Hematopoietic multipotent progenitor cell treated with erythropoietin and hydrocortisone succinate and interleukin-3 and kit ligand, for 4 days (in vitro differentiated cells): ENCODE measurements around the gene ADAMTS17.

Experiments used
- DNase-seq: peaks from one replicate; pipeline ENCODE4 v3.0.0-alpha.2; 2015

The ADAMTS17 gene

GRCh38 chr15:100215843-100216169 is 126.0 kb downstream of the ADAMTS17 start:
- no peak for DNase-seq

DNA sequence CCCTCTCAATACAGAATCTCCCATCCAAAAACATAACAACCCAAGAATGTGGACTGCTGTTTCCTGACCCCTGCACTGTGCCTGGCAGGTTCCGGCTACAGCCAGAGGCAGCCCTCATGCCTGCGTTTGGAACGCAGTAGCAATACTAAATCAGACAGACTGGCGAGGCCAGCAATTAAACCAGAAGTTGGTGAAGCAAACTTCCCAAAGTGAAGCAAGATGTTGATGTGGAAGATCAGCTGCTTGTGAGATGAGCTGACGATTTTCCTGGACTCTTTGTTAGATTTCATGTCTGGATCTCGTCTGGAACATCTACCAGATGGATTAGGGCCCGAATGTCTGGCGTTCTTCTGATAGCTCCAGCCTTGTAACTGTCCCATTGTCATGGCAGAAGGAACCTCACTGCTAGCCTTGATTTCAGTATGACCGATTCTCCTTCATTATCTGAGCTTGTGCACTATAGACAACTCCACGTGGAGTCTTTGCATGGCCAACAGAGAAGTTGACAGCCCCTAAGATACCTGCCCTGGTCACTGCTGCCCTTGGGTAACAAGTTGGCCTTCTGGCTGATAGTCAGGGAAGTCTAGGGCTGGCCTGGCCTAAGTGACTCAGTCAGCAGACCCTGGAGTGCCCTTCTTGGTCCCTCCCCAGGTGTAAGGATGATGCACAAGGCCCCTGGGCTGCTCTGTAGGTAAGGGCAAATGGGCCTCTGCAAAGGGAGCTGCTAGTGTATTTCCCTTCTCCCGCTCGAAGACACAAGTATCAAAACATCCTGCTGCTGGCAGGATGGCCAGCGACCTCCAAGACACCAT is 126.5 kb downstream of the ADAMTS17 start:
- no peak for DNase-seq

DNA sequence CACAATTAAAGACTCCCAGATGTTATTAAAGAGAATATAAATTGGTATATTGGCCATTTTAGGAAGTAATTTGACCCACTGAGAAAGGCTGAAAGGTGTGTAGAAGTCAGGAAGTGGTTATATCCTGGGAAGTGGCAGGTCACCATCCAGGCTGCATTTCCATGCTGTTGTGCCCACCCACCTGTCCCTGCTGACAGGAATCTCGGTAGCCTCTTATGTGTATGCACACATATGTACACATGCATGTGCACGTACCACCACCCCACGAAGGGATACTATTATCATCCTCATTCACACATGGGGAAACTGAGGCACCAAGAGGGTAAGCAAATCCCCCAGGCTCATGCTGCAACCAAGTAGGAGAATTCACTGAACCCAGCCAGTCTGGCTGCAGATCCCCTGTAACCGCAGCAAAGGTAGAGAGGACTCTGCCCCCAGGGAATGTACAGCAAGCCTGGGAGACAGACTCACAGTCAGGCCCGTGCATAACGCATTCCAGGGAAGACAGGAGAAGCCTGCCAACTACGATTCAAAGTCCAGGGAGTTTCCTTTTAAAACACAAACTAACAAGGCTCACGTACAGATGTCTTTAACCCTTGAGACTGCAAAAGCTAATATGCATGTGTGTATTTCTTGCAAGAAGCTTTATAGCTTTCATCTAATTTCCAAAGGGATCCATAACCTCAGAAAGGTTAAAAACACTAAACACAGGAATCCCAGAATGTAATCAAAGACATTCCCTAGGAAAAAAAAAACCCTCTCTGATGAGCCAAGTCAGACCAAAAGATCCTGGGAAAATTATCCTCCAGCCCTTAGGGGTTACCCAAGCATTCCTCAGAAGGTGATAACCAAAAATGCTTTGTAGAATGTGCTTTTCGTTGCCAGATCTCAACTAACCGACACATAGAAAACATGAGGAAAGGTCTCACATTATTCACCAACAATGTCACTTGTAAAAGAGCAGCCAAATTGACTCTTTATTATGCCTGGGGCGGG is 129.6 kb downstream of the ADAMTS17 start:
- no peak for DNase-seq

DNA sequence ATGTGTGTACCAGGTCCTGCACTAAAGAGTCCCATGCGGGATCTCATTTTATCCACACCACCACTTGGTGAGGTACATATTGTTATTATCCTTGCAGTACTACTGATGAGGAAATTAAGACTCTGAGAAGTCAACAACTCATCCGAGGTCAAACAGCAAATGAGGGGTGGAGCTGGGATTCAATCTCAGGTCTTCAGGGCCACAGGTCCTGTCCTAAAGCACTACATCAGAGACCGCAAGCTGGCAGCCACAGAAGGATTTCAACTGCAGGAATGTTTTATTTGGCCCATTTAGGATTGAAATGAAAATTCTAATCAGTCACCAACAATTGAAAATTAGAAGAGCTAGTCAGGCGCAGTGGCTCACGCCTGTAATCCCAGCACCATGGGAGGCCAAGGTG is 131.4 kb downstream of the ADAMTS17 start:
- no peak for DNase-seq

DNA sequence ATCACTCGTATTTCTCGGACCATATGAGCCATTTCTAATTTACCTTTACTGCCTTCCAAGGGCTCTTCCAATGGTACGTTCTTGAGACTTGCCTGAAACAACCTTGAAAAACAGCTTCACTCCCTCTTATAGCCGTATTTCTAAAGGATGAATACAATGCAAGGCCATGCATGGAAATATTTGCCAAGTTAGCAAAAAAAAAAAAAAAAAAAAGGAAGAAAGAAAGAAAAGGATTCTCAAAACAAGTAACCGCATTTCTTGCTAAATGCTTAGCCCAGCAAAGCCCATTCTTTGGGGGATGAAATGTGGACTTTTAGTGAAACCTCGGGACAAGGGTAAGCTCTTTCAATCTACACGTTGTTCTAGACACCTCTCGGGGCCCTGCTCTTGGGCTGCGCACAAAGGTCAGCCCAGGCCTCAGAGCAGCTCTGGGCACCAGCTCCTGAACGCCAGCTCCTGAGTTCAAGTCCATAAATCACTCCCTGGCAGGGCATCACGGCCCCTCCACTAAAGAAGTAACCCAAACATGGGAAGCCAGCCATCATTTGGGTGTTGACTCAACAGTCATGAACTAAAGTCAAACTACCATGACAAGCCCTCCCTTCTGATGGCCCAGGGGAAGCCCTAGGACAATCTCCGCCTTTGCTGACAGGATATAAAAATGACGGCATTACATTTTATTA is 132.7 kb downstream of the ADAMTS17 start:
- DNase-seq = no peak

- no peak for DNase-seq
Measured at GRCh38 chr15:100207053-100207452, 134.7 kb downstream of the ADAMTS17 start.

GRCh38 chr15:100206643-100207042 is 135.1 kb downstream of the ADAMTS17 start:
- DNase-seq = no peak

GRCh38 chr15:100205549-100206295 is 136.1 kb downstream of the ADAMTS17 start:
- DNase-seq = no peak

GRCh38 chr15:100204771-100205170 is 137.0 kb downstream of the ADAMTS17 start:
- DNase-seq = no peak

DNA sequence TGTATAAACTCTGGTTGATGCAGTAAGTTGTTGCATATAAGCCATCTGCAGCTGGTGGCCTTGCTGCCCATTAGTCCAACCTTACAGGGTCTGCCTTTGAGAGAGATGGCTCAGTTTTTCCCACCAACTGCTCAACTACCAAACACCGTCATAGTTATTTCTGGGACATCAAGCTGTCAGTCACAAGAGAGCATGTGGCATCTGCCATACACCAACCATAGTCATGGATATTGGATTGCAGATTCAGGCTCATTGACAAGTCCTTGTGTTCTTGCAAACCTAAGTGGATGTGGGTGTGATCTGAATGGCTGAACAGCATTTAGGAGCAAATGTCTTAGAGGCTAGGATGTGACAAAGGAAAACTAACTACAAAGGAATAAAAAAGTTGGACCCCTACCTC is 137.6 kb downstream of the ADAMTS17 start:
- DNase-seq = no peak

GRCh38 chr15:100202309-100202960 is 139.3 kb downstream of the ADAMTS17 start:
- DNase-seq = no peak

DNA sequence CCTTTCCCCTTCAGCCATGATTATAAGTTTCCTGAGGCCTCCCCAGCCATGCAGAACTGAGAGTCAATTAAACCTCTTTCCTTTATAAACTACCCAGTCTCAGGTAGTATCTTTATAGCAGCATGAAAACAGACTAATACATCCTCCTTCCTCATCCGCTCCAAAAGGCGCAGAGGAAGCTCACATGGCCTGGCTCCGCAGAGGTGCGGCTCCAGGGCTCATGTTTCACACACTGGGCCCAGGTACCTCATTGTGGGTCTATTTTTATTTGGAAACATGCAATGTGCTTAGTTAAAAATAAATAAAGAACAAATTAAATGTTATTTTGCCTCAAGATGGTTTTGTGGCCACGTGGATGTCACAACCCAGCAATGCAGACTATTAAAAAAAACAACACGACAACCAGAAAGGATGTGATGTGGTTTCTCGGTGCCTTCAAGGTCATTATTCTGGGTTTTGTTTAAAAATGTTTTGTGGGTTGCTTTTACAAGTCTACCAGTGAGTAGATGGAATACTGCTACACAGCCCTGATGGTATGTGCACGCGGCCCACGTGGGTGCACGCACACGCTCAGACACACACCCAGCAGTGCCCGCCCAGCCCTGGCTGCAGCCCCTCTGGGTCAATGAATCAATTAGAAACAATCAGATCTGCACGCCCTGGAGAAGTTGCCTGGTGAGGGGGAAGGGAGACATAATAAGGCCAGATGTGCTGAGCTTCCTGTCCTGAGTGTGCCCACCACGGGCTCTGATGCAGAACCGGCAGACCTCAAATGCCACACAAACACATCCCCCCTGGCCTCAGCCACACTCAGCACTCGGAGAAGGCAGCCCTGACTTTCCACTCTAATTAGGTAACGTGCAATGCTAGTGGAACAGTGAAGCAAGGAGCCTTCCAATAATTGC is 140.1 kb downstream of the ADAMTS17 start:
- DNase-seq = peak; percentile 15

DNA sequence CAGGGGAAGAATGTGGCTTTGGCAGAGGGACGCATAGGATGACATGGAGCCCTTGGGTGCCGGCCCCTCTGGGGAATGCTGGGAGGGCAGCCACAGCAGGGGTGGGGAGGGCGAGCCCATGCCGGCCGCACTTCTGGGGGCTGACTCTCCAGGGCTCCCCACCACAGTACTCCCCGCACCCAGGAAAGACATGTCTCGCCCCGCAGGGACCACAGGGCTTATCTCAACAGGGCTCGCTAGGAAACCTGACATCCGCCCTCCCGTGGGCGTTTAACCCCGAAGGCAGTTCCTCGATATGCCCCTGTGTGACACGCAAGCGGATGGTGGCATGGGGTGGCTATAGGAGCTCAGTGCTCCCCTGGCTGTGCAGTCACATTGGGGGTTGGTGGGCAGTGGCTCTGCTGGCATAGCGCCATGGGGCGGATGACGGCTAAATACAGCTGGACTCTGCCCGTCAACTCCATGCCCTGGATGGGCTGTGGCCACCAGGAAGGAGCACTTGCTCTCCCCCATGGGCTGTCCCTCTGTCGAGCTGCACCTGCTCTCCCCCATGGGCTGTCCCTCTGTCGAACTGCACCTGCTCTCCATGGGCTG is 141.4 kb downstream of the ADAMTS17 start:
- DNase-seq = no peak

GRCh38 chr15:100199711-100200286 is 142.0 kb downstream of the ADAMTS17 start:
- DNase-seq = no peak

DNA sequence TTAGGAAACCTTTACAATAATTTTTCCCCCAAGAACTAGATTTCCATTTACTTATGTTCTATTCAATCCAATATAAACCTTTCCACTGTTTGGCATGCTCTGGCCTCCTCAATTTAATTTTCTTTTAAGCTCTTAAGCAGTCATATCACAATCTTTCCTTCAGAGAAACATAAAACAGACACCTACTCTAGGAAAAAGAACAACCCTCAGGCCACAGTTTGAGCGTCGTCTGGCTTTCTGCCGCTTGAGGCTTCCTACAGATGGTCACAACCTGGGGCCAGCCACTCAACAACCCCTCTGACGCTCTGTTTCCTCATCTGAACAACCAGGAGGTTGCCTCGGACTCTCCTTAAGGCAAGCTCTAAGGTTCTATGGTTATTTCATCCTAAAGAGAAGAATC is 143.3 kb downstream of the ADAMTS17 start:
- no peak for DNase-seq

GRCh38 chr15:100196326-100197058 is 145.3 kb downstream of the ADAMTS17 start:
- no peak for DNase-seq

- DNase-seq = no peak
Measured at GRCh38 chr15:100194996-100195395, 146.8 kb downstream of the ADAMTS17 start.

DNA sequence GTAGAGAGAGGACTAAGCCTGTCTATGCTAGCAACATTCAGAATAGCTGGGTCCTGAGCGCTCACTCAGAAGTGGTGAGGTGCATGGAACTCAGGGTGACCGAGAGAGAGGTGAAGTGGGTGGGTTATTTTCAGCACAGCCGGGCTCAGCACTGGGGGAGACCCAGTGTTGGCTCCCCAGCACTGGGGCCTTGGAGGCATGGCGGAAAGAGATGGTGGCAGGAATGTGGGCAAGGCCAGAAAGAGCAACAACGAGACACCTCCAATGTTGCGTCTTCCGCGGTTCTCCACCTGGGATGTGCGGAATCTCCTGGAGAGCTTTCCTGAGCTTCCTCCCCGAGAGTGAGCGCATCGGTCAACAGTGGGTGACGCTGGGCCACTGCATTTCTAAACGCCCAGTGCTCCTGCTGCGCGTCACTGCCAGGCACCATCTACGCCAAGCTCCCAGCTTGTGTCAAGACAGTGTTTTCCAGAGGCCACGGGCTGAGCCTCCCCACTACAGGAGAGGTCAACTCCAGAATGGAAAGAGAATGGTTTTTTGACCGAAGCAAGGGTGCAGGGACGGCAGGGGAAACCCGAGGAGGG is 148.4 kb downstream of the ADAMTS17 start:
- no peak for DNase-seq
